Central memory CD8-positive, alpha-beta T cell (primary cell): Measurements from ENCODE around the gene LAMA4.
A peak's percentile ranks its signal among the peaks of the same experiment; 100 is the strongest.

Source experiments
- ATAC-seq: fragments of 150-1000 bp; cut with Tn5 transposase; replicated peaks from 2 replicates; pipeline ENCODE4 v1.10.0; 2022; ENCODE audit warnings: mild to moderate bottlenecking, moderate FRiP score, moderate number of reproducible peaks; ENCODE audit not compliant: poor library complexity, severe bottlenecking; ENCODE audit errors: extremely low read depth
- DNase-seq, 2 donors: peaks; one replicate each; pipeline ENCODE4 v3.0.0; 2021; ENCODE audit warnings: low spot score in 2 of 2
- H3K27ac Mint-ChIP-seq: one replicate; pipeline ENCODE4 v1.8.0; 2022; ENCODE audit warnings: low read depth, mild to moderate bottlenecking, moderate library complexity, mixed read lengths
- H3K27me3 Mint-ChIP-seq: one replicate; pipeline ENCODE4 v1.8.0; 2022; ENCODE audit warnings: mixed read lengths
- H3K36me3 Mint-ChIP-seq: one replicate; pipeline ENCODE4 v1.8.0; 2022; ENCODE audit warnings: mild to moderate bottlenecking, moderate library complexity, mixed read lengths; ENCODE audit not compliant: insufficient read depth
- H3K4me1 Mint-ChIP-seq: one replicate; pipeline ENCODE4 v1.8.0; 2022; ENCODE audit warnings: mixed read lengths
- H3K4me3 Mint-ChIP-seq: one replicate; pipeline ENCODE4 v1.8.0; 2022; ENCODE audit warnings: mild to moderate bottlenecking, moderate library complexity, mixed read lengths
- H3K9me3 Mint-ChIP-seq: one replicate; pipeline ENCODE4 v1.8.0; 2022; ENCODE audit warnings: mixed read lengths

Gene LAMA4

GRCh38 chr6:112183271-112183671, 71.1 kb downstream of the LAMA4 start:
- Mint-ChIP-seq H3K4me1 (peaks cover 9% of the 10 kb centered on the region), H3K27me3 (peaks cover 77% of the 10 kb centered on the region), H3K27ac (no peak overlapping the region), H3K36me3 (no peaks in the 10 kb centered on the region), H3K9me3 (no peaks in the 10 kb centered on the region), H3K4me3 (no peak overlapping the region)
- no peak for DNase-seq
- ATAC-seq = no peak

GRCh38 chr6:112181130-112181529, 73.2 kb downstream of the LAMA4 start:
- Mint-ChIP-seq H3K36me3 (no peaks in the 10 kb centered on the region), H3K4me3 (no peak overlapping the region), H3K27ac (no peak overlapping the region), H3K9me3 (no peaks in the 10 kb centered on the region), H3K4me1 (no peaks in the 10 kb centered on the region), H3K27me3 (peaks cover 74% of the 10 kb centered on the region)
- DNase-seq (no peak), ATAC-seq (no peak)

GRCh38 chr6:112180095-112180820, 74.1 kb downstream of the LAMA4 start:
- peak; percentile 64 for ATAC-seq
- Mint-ChIP-seq H3K27me3 (peaks cover 77% of the 10 kb centered on the region), H3K36me3 (no peaks in the 10 kb centered on the region)

GRCh38 chr6:112179631-112180030, 74.7 kb downstream of the LAMA4 start:
- Mint-ChIP-seq H3K4me3 (no peak overlapping the region), H3K4me1 (no peaks in the 10 kb centered on the region), H3K27ac (no peak overlapping the region), H3K27me3 (peaks cover 76% of the 10 kb centered on the region), H3K9me3 (no peaks in the 10 kb centered on the region), H3K36me3 (no peaks in the 10 kb centered on the region)
- ATAC-seq (no peak), DNase-seq (no peak)

More at GRCh38 chr6:112180095-112180820, 74.1 kb downstream of the LAMA4 start:
- Mint-ChIP-seq H3K27ac (no peak overlapping the region), H3K4me3 (no peak overlapping the region), H3K4me1 (no peaks in the 10 kb centered on the region), H3K9me3 (no peaks in the 10 kb centered on the region)
- peak in 1 of 2 donors; percentile 21 for DNase-seq

GRCh38 chr6:112178846-112179245, 75.5 kb downstream of the LAMA4 start:
- ATAC-seq = no peak
- Mint-ChIP-seq H3K4me3 (no peak overlapping the region), H3K4me1 (no peaks in the 10 kb centered on the region), H3K27me3 (peaks cover 71% of the 10 kb centered on the region), H3K36me3 (no peaks in the 10 kb centered on the region), H3K9me3 (no peaks in the 10 kb centered on the region), H3K27ac (no peak overlapping the region)
- no peak for DNase-seq

- no peak for ATAC-seq
- H3K27me3 Mint-ChIP-seq = peaks cover 62% of the 10 kb centered on the region
- no peak for DNase-seq
- H3K4me1 Mint-ChIP-seq = no peaks in the 10 kb centered on the region
- no peaks in the 10 kb centered on the region for H3K9me3 Mint-ChIP-seq
- no peak overlapping the region for H3K4me3 Mint-ChIP-seq
- no peak overlapping the region for H3K27ac Mint-ChIP-seq
- H3K36me3 Mint-ChIP-seq = no peaks in the 10 kb centered on the region
Observed at GRCh38 chr6:112177092-112177491, 77.3 kb downstream of the LAMA4 start.

GRCh38 chr6:112176175-112176574, 78.2 kb downstream of the LAMA4 start:
- DNase-seq (no peak), ATAC-seq (no peak)
- Mint-ChIP-seq H3K27ac (no peak overlapping the region), H3K9me3 (no peaks in the 10 kb centered on the region), H3K36me3 (no peaks in the 10 kb centered on the region), H3K4me1 (no peaks in the 10 kb centered on the region), H3K4me3 (no peak overlapping the region), H3K27me3 (peaks cover 63% of the 10 kb centered on the region)

- no peaks in the 10 kb centered on the region for H3K36me3 Mint-ChIP-seq
- H3K4me3 Mint-ChIP-seq = no peak overlapping the region
- ATAC-seq (no peak), DNase-seq (no peak)
- peaks cover 63% of the 10 kb centered on the region for H3K27me3 Mint-ChIP-seq
- no peaks in the 10 kb centered on the region for H3K9me3 Mint-ChIP-seq
- H3K27ac Mint-ChIP-seq = no peak overlapping the region
- H3K4me1 Mint-ChIP-seq = no peaks in the 10 kb centered on the region
Observed at GRCh38 chr6:112173221-112173804, 81.1 kb downstream of the LAMA4 start.

GRCh38 chr6:112172540-112172939, 81.8 kb downstream of the LAMA4 start:
- Mint-ChIP-seq H3K27ac (no peak overlapping the region), H3K4me3 (no peak overlapping the region), H3K9me3 (no peaks in the 10 kb centered on the region), H3K4me1 (no peaks in the 10 kb centered on the region), H3K27me3 (peaks cover 60% of the 10 kb centered on the region), H3K36me3 (no peaks in the 10 kb centered on the region)
- ATAC-seq (no peak), DNase-seq (no peak)

GRCh38 chr6:112169541-112169940, 84.8 kb downstream of the LAMA4 start:
- Mint-ChIP-seq H3K4me1 (no peaks in the 10 kb centered on the region), H3K36me3 (no peaks in the 10 kb centered on the region), H3K27me3 (peaks cover 62% of the 10 kb centered on the region), H3K27ac (no peak overlapping the region), H3K9me3 (no peaks in the 10 kb centered on the region), H3K4me3 (no peak overlapping the region)
- no peak for ATAC-seq
- no peak for DNase-seq

- ATAC-seq = peak; percentile 88
- peak overlapping the region; percentile 21 for H3K4me3 Mint-ChIP-seq
- peaks cover 7% of the 10 kb centered on the region for H3K4me1 Mint-ChIP-seq
- peaks cover 73% of the 10 kb centered on the region for H3K27me3 Mint-ChIP-seq
- no peaks in the 10 kb centered on the region for H3K9me3 Mint-ChIP-seq
- peak overlapping the region; percentile 13 for H3K27ac Mint-ChIP-seq
- H3K36me3 Mint-ChIP-seq = no peaks in the 10 kb centered on the region
- peak; percentile 56 to 70 for DNase-seq
Observed at GRCh38 chr6:112163295-112164257, 90.8 kb downstream of the LAMA4 start.

- Mint-ChIP-seq H3K27ac (no peak overlapping the region), H3K36me3 (no peaks in the 10 kb centered on the region), H3K27me3 (peaks cover 78% of the 10 kb centered on the region), H3K9me3 (no peaks in the 10 kb centered on the region), H3K4me1 (peaks cover 7% of the 10 kb centered on the region), H3K4me3 (no peak overlapping the region)
- DNase-seq (no peak), ATAC-seq (no peak)
Observed at GRCh38 chr6:112160745-112161144, 93.6 kb downstream of the LAMA4 start.
